Left ventricle myocardium inferior (tissue), 1 donor: ENCODE results near the gene CADPS2. TPM values are rescaled to one million over a fixed set of nuclear protein-coding genes. Genes with fewer than 3 reads are reported as not detected.
A peak's percentile ranks its signal among the peaks of the same experiment; 100 is the strongest.

Experiments
- DNase-seq: peaks from one replicate; pipeline ENCODE4 v3.0.0-alpha.2; 2020
- H3K27ac ChIP-seq: fragments of 200-600 bp; replicated peaks from 2 replicates; pipeline ENCODE4 v1.8.0; 2021
- H3K27me3 ChIP-seq: fragments of 200-600 bp; 2 replicates; pipeline ENCODE4 v1.8.0; 2021; ENCODE audit warnings: low read depth
- H3K36me3 ChIP-seq: fragments of 200-600 bp; 2 replicates; pipeline ENCODE4 v1.8.0; 2021
- H3K4me1 ChIP-seq: fragments of 200-600 bp; 2 replicates; pipeline ENCODE4 v1.8.0; 2021
- H3K4me3 ChIP-seq: fragments of 200-600 bp; 2 replicates; pipeline ENCODE4 v1.8.0; 2021; ENCODE audit warnings: mild to moderate bottlenecking, moderate library complexity
- H3K9me3 ChIP-seq: fragments of 200-600 bp; replicated peaks from 2 replicates; pipeline ENCODE4 v1.8.0; 2021
- CTCF ChIP-seq: fragments of 200-600 bp; IDR thresholded peaks from 2 replicates; pipeline ENCODE4 v1.8.0; 2021; ENCODE audit warnings: antibody characterized with exemption, mild to moderate bottlenecking, borderline replicate concordance
- intact Hi-C: fragments of 100-400 bp; cut with micrococcal nuclease; formaldehyde crosslinking; loops from one replicate; pipeline ENCODE4 v1.11.0; 2022
- total RNA-seq: library from RNA; stranded (reverse); fragmentation: NEBNext Ultra II Directional; extraction: Animal tissue kit (Norgen Biotek cat#: 25700); gene quantifications from one replicate; pipeline ENCODE4 v1.2.1, GENCODE V29; 2021
- donor health status: DM: no; HTN: yes; CAD: no; lungs with severe emphysema.

Gene CADPS2
- total RNA-seq, 1 donor from 2014 or later: 11.9 TPM

- H3K9me3 ChIP-seq: no peaks in the 10 kb centered on the region
- no peak for TF ChIP-seq CTCF
- intact Hi-C loops: no loop called here
- no peak overlapping the region for H3K27ac ChIP-seq
- no peaks in the 10 kb centered on the region for H3K36me3 ChIP-seq
- H3K4me1 ChIP-seq: no peaks in the 10 kb centered on the region
- H3K27me3 ChIP-seq: no peaks in the 10 kb centered on the region
- DNase-seq: no peak
- H3K4me3 ChIP-seq: no peak overlapping the region
These were observed 343.1 kb downstream of the CADPS2 start for GRCh38 chr7:122543166-122543565.

- no peaks in the 10 kb centered on the region for H3K36me3 ChIP-seq
- no peak overlapping the region for H3K27ac ChIP-seq
- no peaks in the 10 kb centered on the region for H3K4me1 ChIP-seq
- H3K4me3 ChIP-seq: no peak overlapping the region
- no peak for DNase-seq
- intact Hi-C loops: no loop called here
- no peaks in the 10 kb centered on the region for H3K9me3 ChIP-seq
- TF ChIP-seq CTCF: no peak
- H3K27me3 ChIP-seq: no peaks in the 10 kb centered on the region
These were observed 351.2 kb downstream of the CADPS2 start for GRCh38 chr7:122535086-122535485.

- Histone ChIP-seq H3K4me3 (no peak overlapping the region), H3K27me3 (no peaks in the 10 kb centered on the region), H3K36me3 (no peaks in the 10 kb centered on the region), H3K4me1 (no peaks in the 10 kb centered on the region), H3K27ac (no peak overlapping the region), H3K9me3 (no peaks in the 10 kb centered on the region)
- intact Hi-C loops: no loop called here
- peak; percentile 43 for TF ChIP-seq CTCF
- no peak for DNase-seq
These were observed 353.6 kb downstream of the CADPS2 start for GRCh38 chr7:122532406-122533269.

GRCh38 chr7:122528879-122529481, 357.3 kb downstream of the CADPS2 start:
- H3K9me3 ChIP-seq: no peaks in the 10 kb centered on the region
- no peak overlapping the region for H3K4me3 ChIP-seq
- no peaks in the 10 kb centered on the region for H3K27me3 ChIP-seq
- H3K4me1 ChIP-seq: no peaks in the 10 kb centered on the region
- no peak overlapping the region for H3K27ac ChIP-seq
- peak; percentile 69 for TF ChIP-seq CTCF
- DNase-seq: no peak
- intact Hi-C loops: loop anchor here (10.0 kb wide), 1 partner anchor 314 kb away; no protein-coding TSS in a partner anchor
- no peaks in the 10 kb centered on the region for H3K36me3 ChIP-seq

GRCh38 chr7:122525355-122525754, 360.9 kb downstream of the CADPS2 start:
- Histone ChIP-seq H3K9me3 (no peaks in the 10 kb centered on the region), H3K27ac (no peak overlapping the region), H3K36me3 (no peaks in the 10 kb centered on the region), H3K27me3 (no peaks in the 10 kb centered on the region), H3K4me1 (no peaks in the 10 kb centered on the region), H3K4me3 (no peak overlapping the region)
- no peak for DNase-seq
- intact Hi-C loops: loop anchor here (10.0 kb wide), 1 partner anchor 311 kb away; no protein-coding TSS in a partner anchor
- no peak for TF ChIP-seq CTCF
